Transverse colon (tissue), 4 donors: ENCODE data around the gene CNTN4.

Source experiments
- EP300 ChIP-seq: sonication (generic); formaldehyde crosslinking; IDR thresholded peaks from one replicate; pipeline ENCODE4 v1.6.1; 2017; ENCODE audit warnings: antibody characterized with exemption, low read depth
- POLR2A ChIP-seq: fragments of 450-650 bp; IDR thresholded peaks from one replicate; pipeline ENCODE4 v1.6.1; 2016; ENCODE audit warnings: antibody characterized with exemption, mild to moderate bottlenecking, moderate library complexity
- POLR2AphosphoS5 ChIP-seq, 3 donors: sonication (generic); formaldehyde crosslinking; IDR thresholded peaks; one replicate each; pipeline ENCODE4 v1.6.1; 2016; ENCODE audit warnings: antibody characterized with exemption in 3 of 3
- TF ChIP-seq, protein P1 (sequence below), 5 experiments: fragments of 200-600 bp in 3 of 5; fragments of 450-650 bp in 2 of 5; sonication (generic) in 3 of 5; IDR thresholded peaks; 1 replicate in 2 of 5; 2 replicates in 3 of 5; pipeline ENCODE4 v1.5.1; 2016 to 2017; ENCODE audit warnings: antibody characterized with exemption in 5 of 5, inconsistent platforms in 3 of 5, mild to moderate bottlenecking in 2 of 5, moderate library complexity in 1 of 5

DNA sequence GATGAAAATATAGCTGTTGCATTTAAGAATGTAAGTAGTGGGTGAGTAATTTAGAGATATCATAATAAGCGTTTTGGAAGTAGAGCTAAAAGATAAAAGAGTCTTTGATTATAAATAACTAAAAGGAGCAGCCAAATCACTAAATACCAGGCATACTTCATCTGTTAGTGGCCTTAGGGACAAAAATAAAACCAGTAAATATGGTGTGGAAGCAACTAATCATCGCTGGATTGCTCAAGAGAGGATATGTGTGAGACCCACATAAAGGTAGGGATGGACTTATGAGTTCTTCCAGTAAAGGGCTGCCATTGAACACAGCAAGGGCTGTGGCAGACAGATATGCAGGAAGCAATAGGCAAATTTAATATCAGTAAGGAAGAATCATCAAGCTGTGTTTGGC lies 356.2 kb downstream of the CNTN4 start:
- TF ChIP-seq, protein P1, sequence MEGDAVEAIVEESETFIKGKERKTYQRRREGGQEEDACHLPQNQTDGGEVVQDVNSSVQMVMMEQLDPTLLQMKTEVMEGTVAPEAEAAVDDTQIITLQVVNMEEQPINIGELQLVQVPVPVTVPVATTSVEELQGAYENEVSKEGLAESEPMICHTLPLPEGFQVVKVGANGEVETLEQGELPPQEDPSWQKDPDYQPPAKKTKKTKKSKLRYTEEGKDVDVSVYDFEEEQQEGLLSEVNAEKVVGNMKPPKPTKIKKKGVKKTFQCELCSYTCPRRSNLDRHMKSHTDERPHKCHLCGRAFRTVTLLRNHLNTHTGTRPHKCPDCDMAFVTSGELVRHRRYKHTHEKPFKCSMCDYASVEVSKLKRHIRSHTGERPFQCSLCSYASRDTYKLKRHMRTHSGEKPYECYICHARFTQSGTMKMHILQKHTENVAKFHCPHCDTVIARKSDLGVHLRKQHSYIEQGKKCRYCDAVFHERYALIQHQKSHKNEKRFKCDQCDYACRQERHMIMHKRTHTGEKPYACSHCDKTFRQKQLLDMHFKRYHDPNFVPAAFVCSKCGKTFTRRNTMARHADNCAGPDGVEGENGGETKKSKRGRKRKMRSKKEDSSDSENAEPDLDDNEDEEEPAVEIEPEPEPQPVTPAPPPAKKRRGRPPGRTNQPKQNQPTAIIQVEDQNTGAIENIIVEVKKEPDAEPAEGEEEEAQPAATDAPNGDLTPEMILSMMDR (IDR thresholded peaks at IDR 0.05): no peak
- TF ChIP-seq POLR2AphosphoS5 (IDR thresholded peaks at IDR 0.05) (no peak), POLR2A (no peak), EP300 (no peak)
